Myocyte (in vitro differentiated cells): Measurements from ENCODE around the gene DNAJC12. TPM values are rescaled to one million over a fixed set of nuclear protein-coding genes. Genes with fewer than 3 reads are reported as not detected.
"Not testable (repeated sequence)": the region's sequence is repeated elsewhere in the genome, so short reads cannot be mapped to it uniquely, and the experiment has no call there.

Experiments
- DNase-seq: peaks from one replicate; pipeline ENCODE4 v3.0.0-alpha.2; 2012; ENCODE audit warnings: low read depth
- total RNA-seq: library from RNA; depleted of rRNA; stranded (reverse); fragments of >200 nt; gene quantifications from 2 replicates; pipeline ENCODE4 v1.2.3, GENCODE V29; 2014

Gene DNAJC12
- total RNA-seq, 1 donor from 2014 or later: 6.0 TPM

DNA sequence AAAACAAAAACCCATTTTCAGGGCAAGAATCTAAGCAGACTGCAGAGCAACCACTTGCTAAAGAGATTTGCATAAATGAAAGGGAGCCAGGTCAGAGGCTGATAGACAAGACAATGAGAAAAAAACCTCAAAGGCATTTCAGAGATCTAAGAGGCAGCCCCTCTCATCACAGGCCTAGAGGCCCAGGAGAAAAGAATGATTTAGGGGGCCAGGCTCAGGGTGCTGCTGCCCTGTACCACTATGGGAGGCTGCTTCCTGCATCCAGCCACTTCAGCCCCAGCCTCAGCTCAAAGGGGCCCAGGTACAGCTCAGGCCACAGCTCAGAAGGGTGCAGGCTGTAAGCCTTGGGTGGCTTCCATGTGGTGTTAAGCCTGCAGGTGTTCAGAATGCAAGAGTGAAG is 3.7 kb upstream of the DNAJC12 start:
- DNase-seq: no peak

DNA sequence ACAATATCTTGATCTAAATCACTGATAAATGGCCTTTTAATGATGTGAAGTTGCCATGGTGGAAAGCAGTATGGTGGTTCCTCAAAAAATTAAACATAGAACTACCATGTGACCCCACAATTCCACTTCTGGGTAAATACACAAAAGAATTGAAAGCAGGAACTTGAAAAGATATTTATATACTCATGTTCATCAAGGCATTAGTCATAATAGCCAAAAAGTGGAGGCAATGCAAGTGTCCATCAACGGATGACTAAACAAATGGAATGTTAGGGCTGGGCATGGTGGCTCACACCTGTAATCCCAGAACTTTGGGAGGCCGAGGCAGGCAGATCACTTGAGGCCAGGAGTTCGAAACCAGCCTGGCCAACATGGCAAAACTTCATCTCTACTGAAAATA is 2.0 kb upstream of the DNAJC12 start:
- peak; percentile 5 for DNase-seq

DNA sequence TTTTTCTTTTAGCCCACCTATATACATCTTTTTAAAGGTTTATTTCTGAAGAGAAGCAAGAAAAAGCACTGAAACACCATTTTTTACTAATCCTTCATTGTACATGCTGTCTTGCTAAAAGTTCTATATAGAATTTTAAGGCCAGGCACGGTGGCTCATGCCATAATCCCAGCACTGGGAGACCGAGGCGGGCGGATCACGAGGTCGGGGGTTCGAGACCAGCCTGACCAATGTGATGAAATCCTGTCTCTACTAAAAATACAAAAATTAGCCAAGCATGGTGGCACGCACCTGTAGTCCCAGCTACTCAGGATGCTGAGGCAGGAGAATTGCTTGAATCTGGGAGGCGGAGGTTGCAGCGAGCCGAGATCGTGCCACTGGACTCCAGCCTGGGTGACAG is 1.5 kb upstream of the DNAJC12 start:
- not testable (repeated sequence) for DNase-seq

DNA sequence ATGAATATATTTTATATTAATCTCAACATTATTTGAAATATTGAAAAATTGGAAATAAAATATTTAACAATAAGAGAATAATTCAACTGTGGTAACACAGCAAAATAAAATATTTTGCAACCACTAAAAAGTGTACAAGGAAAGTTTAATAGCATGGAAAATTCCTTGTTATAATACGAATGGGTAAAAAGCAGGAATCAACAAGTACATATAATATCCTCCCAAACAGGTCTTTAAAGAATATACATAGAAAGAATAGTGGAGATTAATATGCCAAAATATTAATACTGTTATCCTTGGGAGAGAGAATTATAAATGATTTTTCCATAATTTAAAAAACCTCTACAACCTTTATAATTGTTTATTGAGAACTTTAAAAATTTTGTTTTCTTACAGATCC is 1.0 kb downstream of the DNAJC12 start:
- DNase-seq: no peak

DNA sequence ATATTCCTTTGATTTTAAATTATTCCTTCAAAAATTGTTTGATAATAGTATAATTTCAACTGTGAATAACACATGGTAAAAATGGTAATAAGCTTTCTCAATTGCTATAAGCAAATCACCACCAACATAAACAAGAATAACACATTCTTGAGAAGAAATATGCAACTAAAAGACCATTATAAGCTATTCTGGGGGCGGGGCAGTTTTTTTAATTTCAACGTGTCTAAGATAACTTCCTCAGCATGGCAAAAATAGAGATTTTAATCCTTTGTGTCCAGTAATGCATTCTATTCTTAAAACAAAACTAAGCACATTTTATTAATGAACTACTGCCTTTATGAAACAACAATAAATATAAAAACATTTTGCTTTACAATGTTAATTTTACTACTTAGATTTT is 1.5 kb downstream of the DNAJC12 start:
- DNase-seq: no peak

DNA sequence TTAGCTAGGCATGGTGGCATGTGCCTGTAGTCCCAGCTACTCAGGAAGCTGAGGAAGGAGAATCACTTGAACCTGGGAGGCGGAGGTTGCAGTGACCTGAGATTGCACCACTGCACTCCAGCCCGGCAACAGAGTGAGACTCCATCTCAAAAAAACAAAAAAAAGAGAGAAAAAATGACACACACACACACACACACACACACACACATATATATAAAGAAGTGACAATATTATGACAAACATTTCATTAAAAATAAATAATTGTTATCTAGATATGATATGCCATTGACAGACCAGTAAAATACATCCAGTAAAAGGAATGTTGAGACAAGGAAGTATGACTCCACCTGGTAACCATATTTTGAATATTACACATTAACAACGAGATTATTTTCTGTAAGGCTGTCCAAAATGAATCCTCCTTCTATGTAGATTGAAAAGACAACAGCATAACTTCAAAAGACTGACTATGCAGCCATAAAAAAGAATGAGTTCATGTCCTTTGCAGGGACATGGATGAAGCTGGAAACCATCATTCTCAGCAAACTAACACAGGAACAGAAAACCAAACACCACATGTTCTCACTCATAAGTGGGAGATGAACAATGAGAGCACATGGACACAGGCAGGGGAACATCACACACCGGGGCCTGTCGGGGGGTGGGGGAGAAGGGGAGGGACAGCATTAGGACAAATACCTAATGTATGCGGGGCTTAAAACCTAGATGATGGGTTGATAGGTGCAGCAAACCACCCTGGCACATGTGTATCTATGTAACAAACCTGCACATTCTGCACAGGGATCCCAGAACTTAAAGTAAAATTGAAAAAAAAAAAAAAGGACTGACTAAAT is 2.2 kb downstream of the DNAJC12 start:
- DNase-seq: not testable (repeated sequence)

DNA sequence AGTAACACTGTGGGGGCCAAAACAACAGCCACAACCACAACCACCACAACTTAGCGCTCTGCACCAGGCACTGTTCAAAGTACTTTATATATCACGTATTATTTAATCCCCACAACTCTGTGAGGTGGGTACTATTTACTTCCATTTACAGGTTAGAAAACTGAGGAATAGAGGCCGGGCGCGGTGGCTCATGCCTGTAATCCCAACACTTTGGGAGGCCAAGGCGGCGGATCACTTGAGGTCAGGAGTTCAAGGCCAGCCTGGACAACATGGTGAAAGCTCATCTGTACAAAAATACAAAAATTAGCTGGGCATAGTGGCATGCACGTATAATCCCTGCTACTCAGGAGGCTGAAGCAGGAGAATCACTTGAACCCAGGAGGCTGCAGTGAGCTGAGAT is 3.6 kb downstream of the DNAJC12 start:
- no peak for DNase-seq

DNA sequence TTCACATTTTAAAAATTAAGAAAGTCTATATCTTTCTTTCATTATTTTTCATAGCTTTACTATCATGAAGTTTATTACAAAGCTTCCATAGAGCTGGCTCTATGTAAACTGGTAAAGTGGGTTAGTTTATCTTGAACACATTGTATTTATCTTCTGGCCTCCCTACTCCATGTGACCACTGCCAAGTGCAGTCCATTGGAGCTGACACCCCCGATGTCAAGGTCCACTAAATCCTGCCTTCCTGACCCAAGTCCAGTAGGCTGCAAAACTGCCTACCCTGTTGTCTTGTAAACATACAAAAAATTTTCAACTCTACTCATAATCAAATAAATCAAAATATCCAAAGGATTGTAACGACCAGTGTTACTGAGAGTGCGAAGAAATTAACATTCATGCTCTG is 10.2 kb downstream of the DNAJC12 start:
- no peak for DNase-seq

DNA sequence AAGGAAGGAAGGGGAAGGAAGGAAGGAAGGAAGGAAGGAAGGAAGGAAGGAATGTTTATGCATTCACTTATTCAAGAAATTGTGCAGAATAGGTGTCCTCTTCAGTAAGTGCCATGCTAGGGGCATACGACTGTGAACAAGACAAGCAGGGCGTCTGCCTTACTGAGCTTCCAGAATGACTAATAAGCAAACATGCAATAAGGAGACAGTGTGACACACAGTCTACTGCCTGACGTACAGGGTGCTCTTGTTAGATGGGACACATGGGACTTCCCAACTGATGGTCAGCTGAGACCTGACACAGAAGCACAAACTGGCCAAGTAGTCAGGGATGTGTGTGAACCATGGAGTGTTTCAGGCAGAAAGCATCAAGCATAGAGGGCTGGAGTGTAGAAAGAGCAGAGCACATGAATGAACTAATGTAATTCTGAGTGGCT is 18.2 kb downstream of the DNAJC12 start:
- peak; percentile 7 for DNase-seq

DNA sequence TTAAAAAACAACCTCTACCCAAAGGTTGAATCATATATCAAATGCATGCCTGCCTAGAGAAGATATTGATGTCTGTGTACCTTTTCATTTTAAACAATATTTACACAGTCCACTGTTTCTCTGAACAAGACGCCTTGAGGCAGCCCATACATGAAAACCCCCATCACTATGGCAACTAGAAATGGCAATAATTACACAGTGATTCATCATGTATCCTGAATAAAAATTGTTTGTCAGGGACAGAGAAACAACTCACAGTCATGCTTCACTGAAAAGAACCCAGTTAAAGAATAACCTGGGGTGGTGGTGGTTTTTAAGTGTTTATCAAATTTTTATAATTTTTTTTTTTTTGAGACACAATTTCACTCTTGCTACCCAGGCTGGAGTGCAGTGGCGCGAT is 19.7 kb downstream of the DNAJC12 start:
- peak; percentile 14 for DNase-seq

DNA sequence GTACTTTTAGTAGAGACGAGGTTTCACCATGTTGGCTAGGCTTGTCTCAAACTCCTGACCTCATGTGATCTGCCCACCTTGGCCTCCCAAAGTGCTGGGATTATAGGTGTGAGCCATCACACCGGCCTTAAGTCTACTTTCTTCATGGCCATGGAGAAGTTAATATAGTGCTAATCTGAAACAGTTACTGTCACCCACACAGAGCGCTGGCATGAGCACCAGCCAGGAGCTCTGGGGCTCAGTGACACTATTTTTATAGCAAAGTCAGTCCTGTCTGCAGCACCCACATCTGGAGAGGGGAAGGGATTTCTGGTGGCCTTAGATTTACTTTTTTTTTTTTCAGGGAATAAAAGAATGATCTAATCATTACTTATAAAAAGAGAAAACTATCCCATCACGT is 21.3 kb downstream of the DNAJC12 start:
- no peak for DNase-seq

DNA sequence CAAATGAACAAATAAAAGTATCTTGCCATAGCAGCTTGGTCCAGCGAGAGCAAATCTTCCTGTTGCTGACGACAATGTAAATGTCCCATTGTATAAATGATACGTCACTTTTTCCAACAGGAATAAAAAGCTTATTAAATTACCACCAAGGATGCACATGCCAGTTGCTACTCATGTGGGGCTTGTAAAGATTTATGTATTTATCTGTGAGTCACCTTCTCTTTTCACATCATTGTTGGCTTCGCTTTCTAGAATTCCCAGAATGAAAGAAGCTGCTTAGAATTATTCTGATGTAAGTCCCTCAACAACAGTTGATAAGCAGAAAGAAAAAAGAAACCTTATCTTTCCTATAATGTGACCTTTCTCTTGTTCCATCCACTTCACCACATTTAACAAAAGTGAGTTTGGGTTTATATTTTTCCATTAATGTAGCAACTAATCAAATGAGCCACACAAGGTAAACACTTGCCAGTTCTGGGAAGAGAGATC is 22.4 kb downstream of the DNAJC12 start:
- DNase-seq: peak; percentile 26

DNA sequence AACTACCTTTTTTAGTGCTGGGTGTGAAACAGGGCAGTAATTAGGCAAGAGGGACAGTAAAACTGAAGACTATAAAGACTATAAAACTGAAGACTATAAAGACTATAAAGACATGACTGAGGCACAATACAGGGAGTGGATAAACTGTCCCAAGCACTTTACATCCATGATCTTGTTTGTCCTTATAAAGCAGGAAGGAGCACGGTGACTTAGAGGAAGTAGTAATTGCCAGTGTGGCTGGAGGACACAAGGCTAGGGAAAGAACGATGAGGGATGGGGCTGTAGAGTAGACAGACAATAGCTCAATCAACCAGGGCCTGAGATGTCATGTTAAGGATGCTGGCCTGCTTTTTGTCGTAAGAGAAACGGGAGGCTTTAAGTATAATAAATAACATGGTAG is 26.0 kb downstream of the DNAJC12 start:
- no peak for DNase-seq

DNA sequence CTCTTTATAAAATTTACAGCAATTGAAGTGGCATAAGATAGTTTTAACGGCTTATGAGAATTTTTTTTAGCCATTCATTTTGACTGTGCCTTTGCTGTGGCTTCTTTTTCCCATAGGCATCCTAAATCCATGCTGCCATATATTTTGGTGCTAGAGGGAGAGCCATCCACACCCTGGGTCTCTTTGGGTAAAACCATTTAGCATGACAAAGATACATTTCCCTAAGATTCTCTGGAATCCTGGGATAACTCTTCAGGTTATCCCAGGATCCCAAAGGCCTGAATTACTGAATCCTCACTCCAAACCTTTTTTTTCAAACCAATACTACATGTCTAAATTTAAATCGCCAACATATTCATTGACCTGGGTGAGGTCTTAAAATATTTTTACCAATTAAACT is 28.9 kb downstream of the DNAJC12 start:
- DNase-seq: no peak

DNA sequence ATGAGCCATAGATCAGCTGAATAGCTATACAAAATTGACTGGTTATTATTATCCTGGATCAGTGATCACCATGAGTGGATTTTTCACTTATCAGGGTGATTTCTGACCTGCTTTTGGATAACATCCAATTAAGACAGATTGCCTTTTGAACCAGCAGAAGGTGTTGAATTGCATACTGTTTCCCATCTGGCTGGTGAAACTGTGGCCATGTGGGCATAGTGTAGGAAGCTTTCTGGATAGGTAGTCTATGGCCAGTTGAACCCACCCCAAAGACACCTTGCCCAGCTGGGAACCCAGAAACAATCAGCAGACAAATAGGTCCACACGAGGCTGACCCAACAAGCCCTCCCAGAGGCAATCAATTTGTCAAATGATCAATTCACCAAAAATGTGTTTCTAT is 29.3 kb downstream of the DNAJC12 start:
- DNase-seq: no peak

DNA sequence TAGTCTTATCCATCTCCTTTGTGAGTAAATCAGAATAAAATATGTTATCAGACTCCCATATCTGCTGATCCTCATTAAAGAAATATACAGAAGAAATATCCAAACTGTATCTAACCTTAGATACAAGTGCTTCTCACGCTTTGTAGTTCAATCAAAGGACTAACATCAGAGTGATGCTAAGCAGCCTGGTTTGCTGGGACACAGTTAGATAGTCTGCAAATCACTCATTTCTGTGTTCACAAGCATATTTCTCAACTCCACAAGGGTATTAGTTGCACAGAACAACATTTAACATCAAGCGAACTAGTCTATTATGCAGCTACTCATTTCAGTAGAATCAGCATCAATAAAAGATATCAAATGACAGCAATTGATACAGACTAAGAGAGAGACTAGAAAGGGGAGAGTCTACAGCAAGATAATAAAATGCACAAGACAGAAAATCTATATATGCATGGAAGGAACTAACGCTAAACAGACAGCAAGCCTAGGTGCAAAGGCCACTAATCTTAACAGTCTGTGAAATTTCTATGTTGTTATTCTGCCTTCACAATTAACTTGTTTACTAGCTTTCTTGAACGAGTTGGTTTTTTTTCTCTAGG is 30.0 kb downstream of the DNAJC12 start:
- DNase-seq: no peak

DNA sequence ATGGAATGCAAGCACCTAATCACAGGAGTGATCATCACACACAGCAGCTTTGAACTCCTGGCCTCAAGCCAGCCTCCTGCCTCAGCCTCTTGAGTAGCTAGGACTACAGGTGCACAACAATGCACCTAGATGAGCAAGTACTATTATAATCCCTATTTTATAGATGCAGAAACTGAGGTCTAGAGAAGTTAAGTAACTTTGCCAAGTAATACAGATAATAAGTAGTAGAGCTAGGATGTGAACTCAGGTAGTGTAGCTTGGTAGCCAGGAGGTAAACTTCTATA is 33.7 kb downstream of the DNAJC12 start:
- no peak for DNase-seq

DNA sequence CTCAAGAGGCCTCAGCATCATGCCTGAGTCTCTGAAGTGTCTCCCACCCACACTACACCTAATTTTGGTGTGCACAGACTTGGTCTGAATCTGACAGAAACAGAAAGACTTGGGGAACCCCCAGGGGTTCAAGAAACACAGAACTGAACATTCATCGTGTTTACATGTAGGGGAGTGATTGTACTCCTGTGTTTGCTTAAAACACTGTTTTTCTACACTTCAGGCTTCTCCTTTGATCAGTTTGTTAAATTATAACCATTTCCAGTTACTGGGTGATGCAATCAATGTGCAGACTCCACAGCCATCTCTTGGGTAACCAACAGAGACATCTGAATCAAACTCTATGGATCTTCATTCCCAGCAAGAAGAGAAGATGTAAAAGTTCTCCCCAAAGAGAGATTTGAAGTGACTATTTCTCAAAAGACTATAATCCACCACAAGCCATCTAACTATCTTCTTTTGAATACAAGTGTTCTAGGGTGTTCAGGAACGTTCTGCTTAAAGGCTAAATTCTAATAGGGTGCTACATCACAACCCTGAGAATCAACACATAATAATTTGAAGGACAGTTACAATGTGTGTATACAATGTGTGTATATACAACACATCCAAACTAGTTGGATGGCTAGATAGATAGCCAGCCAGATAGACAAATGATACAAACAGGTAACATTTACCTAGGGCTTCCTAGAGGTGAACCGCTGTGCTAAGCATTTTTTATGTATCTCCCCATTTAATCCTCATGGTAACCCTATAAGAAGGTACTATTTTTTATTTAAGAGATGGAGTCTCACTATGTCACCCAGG is 34.2 kb downstream of the DNAJC12 start:
- DNase-seq: no peak

DNA sequence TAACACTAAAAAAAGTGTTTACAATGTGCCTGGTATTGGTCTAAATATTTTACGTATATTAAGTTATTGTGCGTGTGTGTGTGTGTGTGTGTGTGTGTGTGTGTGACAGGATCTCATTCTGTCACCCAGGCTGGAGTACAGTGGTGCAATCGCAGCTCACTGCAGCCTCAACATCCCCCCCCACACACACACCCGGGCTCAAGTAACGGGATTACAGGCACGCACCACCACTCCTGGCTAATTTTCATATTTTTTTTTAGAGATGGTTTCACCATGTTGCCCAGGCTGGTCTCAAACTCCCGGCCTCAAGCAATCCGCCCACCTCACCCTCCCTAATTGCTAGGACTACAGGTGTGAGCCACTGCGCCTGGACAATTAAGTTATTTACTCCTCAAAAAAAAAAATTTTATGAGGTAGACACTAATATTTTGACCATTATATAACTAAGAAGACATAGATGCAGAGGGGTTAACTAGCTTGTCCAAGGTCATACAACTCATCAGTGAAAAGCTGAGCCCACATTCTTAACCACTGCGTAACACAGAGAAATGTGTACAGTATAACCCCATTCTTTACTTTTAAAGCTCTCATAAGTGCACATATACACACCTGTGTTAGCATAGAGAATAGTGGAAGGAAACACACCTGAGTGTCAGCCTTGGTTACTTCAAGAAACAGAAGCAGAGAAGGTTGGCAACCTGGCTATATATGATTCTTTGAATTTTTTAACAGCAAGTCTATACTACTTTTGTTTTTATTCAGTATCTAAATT is 35.0 kb downstream of the DNAJC12 start:
- DNase-seq: no peak

DNA sequence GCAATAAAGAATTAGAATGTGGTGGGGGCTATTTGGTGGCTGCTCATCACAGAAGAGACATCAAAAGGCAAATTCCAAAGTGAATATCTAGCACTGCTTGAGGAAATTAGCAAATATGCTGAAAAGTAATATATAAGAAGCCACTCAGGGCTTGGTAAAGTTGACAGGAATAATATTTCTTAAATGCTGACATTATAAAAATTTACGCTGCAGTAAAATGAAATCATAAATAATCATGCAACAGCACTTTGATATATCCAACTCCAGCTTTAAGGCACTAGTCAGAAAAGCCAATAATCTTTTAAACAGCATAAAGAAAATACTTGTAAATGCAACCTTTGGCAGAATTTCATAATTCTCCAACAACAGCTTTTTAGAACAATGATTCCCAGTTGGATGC is 36.9 kb downstream of the DNAJC12 start:
- no peak for DNase-seq

DNA sequence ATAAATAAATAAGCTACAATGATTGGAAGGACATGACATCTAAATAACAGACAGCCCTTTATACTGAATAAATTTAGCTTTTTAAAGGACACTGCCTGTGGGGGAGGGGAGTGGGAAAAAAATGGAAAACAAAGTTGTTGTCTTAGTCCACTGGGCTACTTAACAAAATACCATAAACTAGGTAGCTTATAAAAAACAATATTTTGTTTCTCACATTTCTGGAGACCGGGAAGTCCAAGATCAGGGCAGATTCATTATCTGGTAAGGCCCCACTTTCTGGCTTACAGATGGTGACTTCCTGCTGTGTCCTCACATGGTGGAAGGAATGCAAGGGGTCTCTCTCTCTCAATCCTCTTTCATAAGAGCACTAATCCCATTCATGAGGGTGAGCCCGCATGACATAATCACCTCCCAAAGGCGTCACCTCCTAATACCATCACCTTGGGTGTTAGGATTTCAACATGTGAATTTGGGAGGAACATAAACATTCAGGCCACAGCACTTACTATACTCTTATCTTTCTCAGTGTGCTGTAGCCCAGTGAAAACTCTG is 43.0 kb downstream of the DNAJC12 start:
- DNase-seq: no peak
